ENCODE data around the gene KCND3.

KCND3 gene

GRCh38 chr1:111768625-111769024 lies 220.8 kb downstream of the KCND3 start:
- peaks cover 7% of the 10 kb centered on the region for H4K20me1 ChIP-seq (ENCODE audit: insufficient read depth, low read length, poor library complexity, severe bottlenecking)
- 0 out of 2 replicates have a peak, but pooled peaks cover 2% of the 10 kb centered on the region for H3K79me2 ChIP-seq (ENCODE audit: insufficient read depth, low read length)
- H3K9me2 ChIP-seq (replicated peaks; ENCODE audit: low read depth, low read length) = no peaks in the 10 kb centered on the region
- H3K27me3 ChIP-seq (ENCODE audit: insufficient read depth, low read length, poor library complexity, severe bottlenecking) = no peaks in the 10 kb centered on the region
- H3K4me1 ChIP-seq (ENCODE audit: insufficient read depth, low read length, poor library complexity, severe bottlenecking) = no peaks in the 10 kb centered on the region
- H3K36me3 ChIP-seq (ENCODE audit: insufficient read depth, low read length) = peaks cover 42% of the 10 kb centered on the region; the same call in 1 of the 2 replicates
- no peak overlapping the region for H3K4me3 ChIP-seq (ENCODE audit: low read length, poor library complexity, severe bottlenecking)
- H2AFZ ChIP-seq (ENCODE audit: low read length) = no peak overlapping the region
- no peak for TF ChIP-seq EZH2phosphoT487 (IDR thresholded peaks at IDR 0.05; ENCODE audit: borderline replicate concordance)
- no peak overlapping the region for H3K4me2 ChIP-seq (ENCODE audit: low read depth, low read length, poor library complexity, severe bottlenecking)
- no peaks in the 10 kb centered on the region for H3K9me3 ChIP-seq (ENCODE audit: insufficient read depth, low read depth, low read length)
- no peak overlapping the region for H3K9ac ChIP-seq (ENCODE audit: low read depth, low read length, poor library complexity, severe bottlenecking)
- no peaks in the 10 kb centered on the region for H3F3A ChIP-seq (ENCODE audit: low read depth)

GRCh38 chr1:111768023-111768422 lies 221.4 kb downstream of the KCND3 start:
- TF ChIP-seq CTCF (conservative IDR thresholded peaks at IDR 0.05; ENCODE audit: low read length) = no peak
- no peak for TF ChIP-seq EZH2phosphoT487 (IDR thresholded peaks at IDR 0.05; ENCODE audit: borderline replicate concordance)
- Histone ChIP-seq H3K4me1 (ENCODE audit: insufficient read depth, low read length, poor library complexity, severe bottlenecking) (no peaks in the 10 kb centered on the region), H3K9me2 (replicated peaks; ENCODE audit: low read depth, low read length) (no peaks in the 10 kb centered on the region), H3F3A (ENCODE audit: low read depth) (no peaks in the 10 kb centered on the region), H4K20me1 (ENCODE audit: insufficient read depth, low read length, poor library complexity, severe bottlenecking) (peaks cover 7% of the 10 kb centered on the region), H3K9ac (ENCODE audit: low read depth, low read length, poor library complexity, severe bottlenecking) (no peak overlapping the region), H3K4me2 (ENCODE audit: low read depth, low read length, poor library complexity, severe bottlenecking) (no peak overlapping the region), H3K79me2 (ENCODE audit: insufficient read depth, low read length) (0 out of 2 replicates have a peak, but pooled peaks cover 2% of the 10 kb centered on the region), H3K9me3 (ENCODE audit: insufficient read depth, low read depth, low read length) (no peaks in the 10 kb centered on the region), H2AFZ (ENCODE audit: low read length) (no peak overlapping the region), H3K4me3 (ENCODE audit: low read length, poor library complexity, severe bottlenecking) (no peak overlapping the region), H3K27me3 (ENCODE audit: insufficient read depth, low read length, poor library complexity, severe bottlenecking) (no peaks in the 10 kb centered on the region), H3K36me3 (ENCODE audit: insufficient read depth, low read length) (peaks cover 48% of the 10 kb centered on the region; the same call in 1 of the 2 replicates)

GRCh38 chr1:111762332-111762731 lies 227.1 kb downstream of the KCND3 start:
- H3K4me1 ChIP-seq (ENCODE audit: insufficient read depth, low read length, poor library complexity, severe bottlenecking) = peaks cover 21% of the 10 kb centered on the region
- H3F3A ChIP-seq (ENCODE audit: low read depth) = no peaks in the 10 kb centered on the region
- no peak overlapping the region for H3K4me2 ChIP-seq (ENCODE audit: low read depth, low read length, poor library complexity, severe bottlenecking)
- TF ChIP-seq EZH2phosphoT487 (IDR thresholded peaks at IDR 0.05; ENCODE audit: borderline replicate concordance) (no peak), CTCF (conservative IDR thresholded peaks at IDR 0.05; ENCODE audit: low read length) (no peak)
- H3K9me2 ChIP-seq (replicated peaks; ENCODE audit: low read depth, low read length) = no peaks in the 10 kb centered on the region
- peaks cover 38% of the 10 kb centered on the region for H3K79me2 ChIP-seq (ENCODE audit: insufficient read depth, low read length)
- H4K20me1 ChIP-seq (ENCODE audit: insufficient read depth, low read length, poor library complexity, severe bottlenecking) = peaks cover 10% of the 10 kb centered on the region
- peaks cover 67% of the 10 kb centered on the region for H3K36me3 ChIP-seq (ENCODE audit: insufficient read depth, low read length)
- H3K4me3 ChIP-seq (ENCODE audit: low read length, poor library complexity, severe bottlenecking) = no peak overlapping the region
- no peak overlapping the region for H3K9ac ChIP-seq (ENCODE audit: low read depth, low read length, poor library complexity, severe bottlenecking)
- no peak overlapping the region for H2AFZ ChIP-seq (ENCODE audit: low read length)
- no peaks in the 10 kb centered on the region for H3K9me3 ChIP-seq (ENCODE audit: insufficient read depth, low read depth, low read length)
- no peaks in the 10 kb centered on the region for H3K27me3 ChIP-seq (ENCODE audit: insufficient read depth, low read length, poor library complexity, severe bottlenecking)

- Histone ChIP-seq H3K9me3 (ENCODE audit: insufficient read depth, low read depth, low read length) (no peaks in the 10 kb centered on the region), H2AFZ (ENCODE audit: low read length) (no peak overlapping the region), H3K79me2 (ENCODE audit: insufficient read depth, low read length) (peaks cover 44% of the 10 kb centered on the region), H4K20me1 (ENCODE audit: insufficient read depth, low read length, poor library complexity, severe bottlenecking) (peaks cover 16% of the 10 kb centered on the region), H3F3A (ENCODE audit: low read depth) (no peaks in the 10 kb centered on the region), H3K4me3 (ENCODE audit: low read length, poor library complexity, severe bottlenecking) (no peak overlapping the region), H3K4me2 (ENCODE audit: low read depth, low read length, poor library complexity, severe bottlenecking) (no peak overlapping the region), H3K4me1 (ENCODE audit: insufficient read depth, low read length, poor library complexity, severe bottlenecking) (peaks cover 27% of the 10 kb centered on the region), H3K27me3 (ENCODE audit: insufficient read depth, low read length, poor library complexity, severe bottlenecking) (no peaks in the 10 kb centered on the region), H3K9me2 (replicated peaks; ENCODE audit: low read depth, low read length) (no peaks in the 10 kb centered on the region), H3K36me3 (ENCODE audit: insufficient read depth, low read length) (peaks cover 61% of the 10 kb centered on the region), H3K9ac (ENCODE audit: low read depth, low read length, poor library complexity, severe bottlenecking) (no peak overlapping the region)
- TF ChIP-seq EZH2phosphoT487 (IDR thresholded peaks at IDR 0.05; ENCODE audit: borderline replicate concordance) (no peak), CTCF (conservative IDR thresholded peaks at IDR 0.05; ENCODE audit: low read length) (no peak)
Measured at GRCh38 chr1:111761717-111762116, 227.8 kb downstream of the KCND3 start.
